HL-60 (cell line): ENCODE measurements around the gene INO80.

ENCODE experiments used
- DNase-seq, 2 experiments: peaks; one replicate each; pipeline ENCODE4 v3.0.0-alpha.2; 2010 to 2020; ENCODE audit warnings: low read depth in 1 of 2, low spot score in 1 of 2
- H3K27ac ChIP-seq: fragments of 250-450 bp; sonication (Bioruptor Pico); replicated peaks from 2 replicates; pipeline ENCODE4 v1.5.1; 2020; ENCODE audit warnings: mild to moderate bottlenecking, moderate library complexity
- H3K27me3 ChIP-seq: fragments of 250-450 bp; sonication (Bioruptor Pico); 2 replicates; pipeline ENCODE4 v1.5.1; 2021; ENCODE audit warnings: mild to moderate bottlenecking, moderate library complexity; ENCODE audit not compliant: insufficient read depth, poor library complexity, severe bottlenecking
- H3K4me3 ChIP-seq: replicated peaks from 2 replicates; pipeline ENCODE4 v1.5.1; 2011; ENCODE audit warnings: mild to moderate bottlenecking, control low read depth, low read length; ENCODE audit not compliant: insufficient read depth
- CTCF ChIP-seq: IDR thresholded peaks from one replicate; pipeline ENCODE4 v1.5.1; 2011; ENCODE audit warnings: low read length, control low read depth, inconsistent platforms; ENCODE audit not compliant: insufficient read depth
- GABPA ChIP-seq: IDR thresholded peaks from 2 replicates; pipeline ENCODE4 v1.6.1; 2012; ENCODE audit warnings: low read depth
- POLR2AphosphoS5 ChIP-seq: IDR thresholded peaks from 2 replicates; pipeline ENCODE4 v1.6.1; 2012; ENCODE audit warnings: low read depth
- REST ChIP-seq: IDR thresholded peaks from 2 replicates; pipeline ENCODE4 v1.6.1; 2012; ENCODE audit warnings: low read depth; ENCODE audit not compliant: insufficient replicate concordance
- SPI1 ChIP-seq: IDR thresholded peaks from 2 replicates; pipeline ENCODE4 v1.6.1; 2012; ENCODE audit warnings: low read depth, mild to moderate bottlenecking, borderline replicate concordance

Gene INO80

GRCh38 chr15:41039121-41039520 is 77.0 kb downstream of the INO80 start:
- no peak for TF ChIP-seq CTCF
- no peak for TF ChIP-seq SPI1
- TF ChIP-seq GABPA: no peak
- no peak for TF ChIP-seq REST
- no peak for TF ChIP-seq POLR2AphosphoS5
- H3K4me3 ChIP-seq: no peak overlapping the region
- no peak for DNase-seq
- H3K27me3 ChIP-seq: no peaks in the 10 kb centered on the region
- no peak overlapping the region for H3K27ac ChIP-seq

GRCh38 chr15:41032079-41032328 is 84.1 kb downstream of the INO80 start:
- Histone ChIP-seq H3K4me3 (no peak overlapping the region), H3K27me3 (no peaks in the 10 kb centered on the region), H3K27ac (no peak overlapping the region)
- no peak for DNase-seq
- TF ChIP-seq SPI1 (no peak), CTCF (no peak), REST (no peak), GABPA (no peak), POLR2AphosphoS5 (no peak)

- Histone ChIP-seq H3K4me3 (no peak overlapping the region), H3K27ac (no peak overlapping the region), H3K27me3 (no peaks in the 10 kb centered on the region)
- no peak for DNase-seq
- TF ChIP-seq REST: no peak
- TF ChIP-seq CTCF: no peak
- no peak for TF ChIP-seq POLR2AphosphoS5
- no peak for TF ChIP-seq GABPA
- no peak for TF ChIP-seq SPI1
These were observed 84.6 kb downstream of the INO80 start for GRCh38 chr15:41031232-41032078.
